Calu3 (cell line): Measurements from ENCODE around the gene TAF11L4. TPM values are rescaled to one million over a fixed set of nuclear protein-coding genes. Genes with fewer than 3 reads are reported as not detected.
A peak's percentile ranks its signal among the peaks of the same experiment; 100 is the strongest.
"Not testable (repeated sequence)": the region's sequence is repeated elsewhere in the genome, so short reads cannot be mapped to it uniquely, and the experiment has no call there.

ENCODE experiments used
- BruUV-seq: library from RNA; stranded (reverse); fragments of 400-500 nt; replicated peaks from 2 replicates; lab custom pipeline; 2021; lab: Mats Ljungman, UMichigan
- CTCF ChIA-PET: fragments of 300-600 bp; sonication (Branson Sonifier 250); formaldehyde crosslinking; loops from one replicate; lab custom pipeline; 2022; ENCODE audit warnings: antibody characterized with exemption; lab: Charles Lee
- DNase-seq: peaks from one replicate; pipeline ENCODE4 v3.0.0; 2022
- H3K27ac Mint-ChIP-seq: one replicate; pipeline ENCODE4 v1.8.0; 2022; ENCODE audit warnings: mixed read lengths; ENCODE audit not compliant: unreplicated experiment
- H3K27me3 Mint-ChIP-seq: one replicate; pipeline ENCODE4 v1.8.0; 2022; ENCODE audit warnings: mixed read lengths; ENCODE audit not compliant: unreplicated experiment
- H3K36me3 Mint-ChIP-seq: one replicate; pipeline ENCODE4 v1.8.0; 2022; ENCODE audit warnings: mild to moderate bottlenecking, moderate library complexity, mixed read lengths; ENCODE audit not compliant: insufficient read depth, unreplicated experiment
- H3K4me1 Mint-ChIP-seq: one replicate; pipeline ENCODE4 v1.8.0; 2022; ENCODE audit warnings: mild to moderate bottlenecking, low read depth, mixed read lengths; ENCODE audit not compliant: unreplicated experiment
- H3K4me3 Mint-ChIP-seq: one replicate; pipeline ENCODE4 v1.8.0; 2022; ENCODE audit warnings: mild to moderate bottlenecking, low read depth, moderate library complexity, mixed read lengths; ENCODE audit not compliant: unreplicated experiment
- H3K9me3 Mint-ChIP-seq: one replicate; pipeline ENCODE4 v1.8.0; 2022; ENCODE audit warnings: low read depth, mixed read lengths; ENCODE audit not compliant: unreplicated experiment
- intact Hi-C: fragments of 100-400 bp; cut with micrococcal nuclease; formaldehyde crosslinking; loops from one replicate; pipeline ENCODE4 v1.10.0; 2022; ENCODE audit not compliant: unreplicated experiment
- total RNA-seq: library from RNA; stranded (reverse); gene quantifications from 2 replicates; pipeline ENCODE4 v1.2.3, GENCODE V29; 2022
- TF ChIP-seq, protein P1 (sequence below): fragments of 200-600 bp; IDR thresholded peaks from one replicate; pipeline ENCODE4 v1.8.0; 2022; ENCODE audit warnings: antibody characterized with exemption; ENCODE audit not compliant: unreplicated experiment

The TAF11L4 gene
- total RNA-seq, 1 experiment from 2014 or later, result not detected

- H3K27ac Mint-ChIP-seq, result no peak overlapping the region
- CTCF ChIA-PET, result no interaction called here
- DNase-seq, result no peak
- TF ChIP-seq, protein P1, sequence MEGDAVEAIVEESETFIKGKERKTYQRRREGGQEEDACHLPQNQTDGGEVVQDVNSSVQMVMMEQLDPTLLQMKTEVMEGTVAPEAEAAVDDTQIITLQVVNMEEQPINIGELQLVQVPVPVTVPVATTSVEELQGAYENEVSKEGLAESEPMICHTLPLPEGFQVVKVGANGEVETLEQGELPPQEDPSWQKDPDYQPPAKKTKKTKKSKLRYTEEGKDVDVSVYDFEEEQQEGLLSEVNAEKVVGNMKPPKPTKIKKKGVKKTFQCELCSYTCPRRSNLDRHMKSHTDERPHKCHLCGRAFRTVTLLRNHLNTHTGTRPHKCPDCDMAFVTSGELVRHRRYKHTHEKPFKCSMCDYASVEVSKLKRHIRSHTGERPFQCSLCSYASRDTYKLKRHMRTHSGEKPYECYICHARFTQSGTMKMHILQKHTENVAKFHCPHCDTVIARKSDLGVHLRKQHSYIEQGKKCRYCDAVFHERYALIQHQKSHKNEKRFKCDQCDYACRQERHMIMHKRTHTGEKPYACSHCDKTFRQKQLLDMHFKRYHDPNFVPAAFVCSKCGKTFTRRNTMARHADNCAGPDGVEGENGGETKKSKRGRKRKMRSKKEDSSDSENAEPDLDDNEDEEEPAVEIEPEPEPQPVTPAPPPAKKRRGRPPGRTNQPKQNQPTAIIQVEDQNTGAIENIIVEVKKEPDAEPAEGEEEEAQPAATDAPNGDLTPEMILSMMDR, result no peak
- no peaks in the 10 kb centered on the region for H3K36me3 Mint-ChIP-seq
- peaks cover 2% of the 10 kb centered on the region for H3K9me3 Mint-ChIP-seq
- H3K4me1 Mint-ChIP-seq, result no peaks in the 10 kb centered on the region
- H3K27me3 Mint-ChIP-seq, result no peaks in the 10 kb centered on the region
- intact Hi-C loops, result no loop called here
- H3K4me3 Mint-ChIP-seq, result no peak overlapping the region
- BruUV-seq, result no TSS peak
These were observed 24.2 kb upstream of the TAF11L4 start for GRCh38 chr5:17497446-17497845.

GRCh38 chr5:17497931-17498330, 23.7 kb upstream of the TAF11L4 start, which contains the start of gene TAF11L2:
TAF11L2 (plus strand) TSS chr5:17498231.
- intact Hi-C loops, H3K4me3 Mint-ChIP-seq, H3K4me1 Mint-ChIP-seq, DNase-seq, H3K36me3 Mint-ChIP-seq, H3K9me3 Mint-ChIP-seq, CTCF ChIA-PET, H3K27me3 Mint-ChIP-seq, H3K27ac Mint-ChIP-seq, BruUV-seq: not testable (repeated sequence)

GRCh38 chr5:17511775-17512325, 9.8 kb upstream of the TAF11L4 start:
- Mint-ChIP-seq H3K4me1 (no peaks in the 10 kb centered on the region), H3K4me3 (no peak overlapping the region), H3K27me3 (peaks cover 12% of the 10 kb centered on the region), H3K27ac (no peak overlapping the region), H3K9me3 (peaks cover 9% of the 10 kb centered on the region), H3K36me3 (no peaks in the 10 kb centered on the region)
- TF ChIP-seq, protein P1, result no peak
- CTCF ChIA-PET, result no interaction called here
- DNase-seq, result no peak
- intact Hi-C loops, result no loop called here
- BruUV-seq, result no TSS peak

DNA sequence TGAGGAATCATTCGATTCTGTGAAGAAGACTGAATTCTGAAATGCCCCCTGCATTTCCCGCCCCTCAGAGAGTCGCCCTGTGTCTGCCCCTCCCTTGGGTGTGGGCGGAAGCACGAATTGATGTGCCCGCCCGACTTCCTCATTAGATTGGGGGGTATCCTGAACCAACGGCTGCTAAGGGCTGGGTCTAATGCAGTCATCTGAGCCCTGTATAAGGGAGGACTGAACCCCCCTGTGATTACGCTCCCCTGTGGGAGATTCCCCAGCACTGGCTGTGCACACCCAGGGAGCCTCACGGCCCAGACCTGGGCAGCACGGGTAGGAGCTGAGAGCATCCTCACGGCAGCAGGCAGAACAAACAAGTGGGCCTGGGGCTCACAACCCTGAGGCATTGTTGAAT, 4.1 kb upstream of the TAF11L4 start:
- H3K9me3 Mint-ChIP-seq, H3K4me3 Mint-ChIP-seq, H3K27ac Mint-ChIP-seq, H3K4me1 Mint-ChIP-seq, CTCF ChIA-PET, H3K36me3 Mint-ChIP-seq, H3K27me3 Mint-ChIP-seq, intact Hi-C loops, BruUV-seq: not testable (repeated sequence)
- peak; percentile 15 for DNase-seq

GRCh38 chr5:17518067-17518466, 3.5 kb upstream of the TAF11L4 start, which contains the start of gene TAF11L3:
TAF11L3 (plus strand) TSS chr5:17518367.
- H3K27me3 Mint-ChIP-seq, H3K27ac Mint-ChIP-seq, intact Hi-C loops, H3K4me3 Mint-ChIP-seq, H3K36me3 Mint-ChIP-seq, CTCF ChIA-PET, DNase-seq, H3K4me1 Mint-ChIP-seq, BruUV-seq, H3K9me3 Mint-ChIP-seq: not testable (repeated sequence)

DNA sequence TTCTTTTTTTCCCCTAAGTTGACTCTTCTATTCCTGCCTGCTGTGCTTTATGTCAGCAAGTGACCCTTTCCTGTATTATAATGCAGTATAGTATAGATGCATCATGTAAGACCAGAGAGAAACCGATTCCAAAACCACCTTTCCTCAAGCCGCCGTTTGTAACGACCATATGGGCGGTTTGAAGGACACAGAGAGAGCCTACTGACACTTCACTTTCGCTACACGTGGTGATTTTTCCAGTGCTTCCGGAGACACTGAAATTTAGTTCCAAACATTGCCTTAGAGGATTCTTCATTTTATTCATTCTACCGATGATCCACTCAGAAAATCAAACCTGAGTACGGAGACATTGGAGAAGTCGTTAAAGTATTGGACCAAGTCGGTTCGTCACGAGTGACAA, 2.1 kb upstream of the TAF11L4 start:
- H3K4me1 Mint-ChIP-seq, BruUV-seq, DNase-seq, H3K36me3 Mint-ChIP-seq, H3K27me3 Mint-ChIP-seq, CTCF ChIA-PET, H3K9me3 Mint-ChIP-seq, H3K4me3 Mint-ChIP-seq, intact Hi-C loops, H3K27ac Mint-ChIP-seq: not testable (repeated sequence)

GRCh38 chr5:17524935-17525334, 3.3 kb downstream of the TAF11L4 start, which contains the start of gene TAF11L5:
TAF11L5 (plus strand) TSS chr5:17525235.
- intact Hi-C loops, CTCF ChIA-PET: not testable (repeated sequence)

GRCh38 chr5:17526504-17526903, 4.9 kb downstream of the TAF11L4 start:
- H3K27ac Mint-ChIP-seq, H3K9me3 Mint-ChIP-seq, H3K36me3 Mint-ChIP-seq, CTCF ChIA-PET, H3K4me3 Mint-ChIP-seq, H3K27me3 Mint-ChIP-seq, BruUV-seq, H3K4me1 Mint-ChIP-seq, intact Hi-C loops: not testable (repeated sequence)
- peak; percentile 10 for DNase-seq

More at GRCh38 chr5:17524935-17525334, 3.3 kb downstream of the TAF11L4 start, which contains the start of gene TAF11L5:
- H3K4me1 Mint-ChIP-seq, H3K27ac Mint-ChIP-seq, H3K9me3 Mint-ChIP-seq, BruUV-seq, DNase-seq, H3K4me3 Mint-ChIP-seq, H3K27me3 Mint-ChIP-seq, H3K36me3 Mint-ChIP-seq: not testable (repeated sequence)
